Stimulated activated CD4-positive, alpha-beta T cell treated with anti-CD3 and anti-CD28 coated beads, Interleukin-15, amount 100 ng/mL, for 24 hours (primary cell): Measurements from ENCODE around the gene DCLK1.
"Not testable (repeated sequence)": the region's sequence is repeated elsewhere in the genome, so short reads cannot be mapped to it uniquely, and the experiment has no call there.

ENCODE experiments used
- DNase-seq: peaks from one replicate; pipeline ENCODE4 v3.0.0-alpha.2; 2020

Gene DCLK1

GRCh38 chr13:36031490-36031889, 99.7 kb downstream of the DCLK1 start:
- DNase-seq, result no peak

- no peak for DNase-seq
Observed at GRCh38 chr13:36030670-36031331, 100.4 kb downstream of the DCLK1 start.

GRCh38 chr13:36029166-36029565, 102.0 kb downstream of the DCLK1 start:
- DNase-seq, result no peak

- no peak for DNase-seq
Observed at GRCh38 chr13:36028359-36029025, 102.7 kb downstream of the DCLK1 start.

GRCh38 chr13:36026531-36026930, 104.7 kb downstream of the DCLK1 start:
- DNase-seq, result no peak

GRCh38 chr13:36014763-36015162, 116.4 kb downstream of the DCLK1 start:
- no peak for DNase-seq

- no peak for DNase-seq
Observed at GRCh38 chr13:36006894-36007675, 124.1 kb downstream of the DCLK1 start.

- no peak for DNase-seq
Observed at GRCh38 chr13:36006347-36006746, 124.8 kb downstream of the DCLK1 start.

GRCh38 chr13:36001561-36001960, 129.6 kb downstream of the DCLK1 start:
- DNase-seq, result no peak

- DNase-seq, result no peak
Observed at GRCh38 chr13:36000028-36000427, 131.2 kb downstream of the DCLK1 start.

- no peak for DNase-seq
Observed at GRCh38 chr13:35996360-35996759, 134.8 kb downstream of the DCLK1 start.

- no peak for DNase-seq
Observed at GRCh38 chr13:35995136-35995535, 136.0 kb downstream of the DCLK1 start.

- DNase-seq, result no peak
Observed at GRCh38 chr13:35994131-35994966, 136.8 kb downstream of the DCLK1 start.

- DNase-seq, result no peak
Observed at GRCh38 chr13:35993686-35994085, 137.5 kb downstream of the DCLK1 start.

- DNase-seq, result no peak
Observed at GRCh38 chr13:35992964-35993363, 138.2 kb downstream of the DCLK1 start.

GRCh38 chr13:35990196-35990595, 141.0 kb downstream of the DCLK1 start:
- DNase-seq, result no peak

- DNase-seq, result no peak
Observed at GRCh38 chr13:35988648-35989081, 142.5 kb downstream of the DCLK1 start.

GRCh38 chr13:35987572-35988513, 143.3 kb downstream of the DCLK1 start:
- DNase-seq, result no peak

GRCh38 chr13:35984776-35985453, 146.3 kb downstream of the DCLK1 start:
- no peak for DNase-seq

- DNase-seq, result no peak
Observed at GRCh38 chr13:35984287-35984686, 146.9 kb downstream of the DCLK1 start.

- not testable (repeated sequence) for DNase-seq
Observed at GRCh38 chr13:35983703-35984102, 147.5 kb downstream of the DCLK1 start.
